ENCODE measurements around the gene NR3C2. TPM values are rescaled to one million over a fixed set of nuclear protein-coding genes. Genes with fewer than 3 reads are reported as not detected.

Gene NR3C2
- total RNA-seq, 1 experiment from 2014 or later, result 0.16 TPM

DNA sequence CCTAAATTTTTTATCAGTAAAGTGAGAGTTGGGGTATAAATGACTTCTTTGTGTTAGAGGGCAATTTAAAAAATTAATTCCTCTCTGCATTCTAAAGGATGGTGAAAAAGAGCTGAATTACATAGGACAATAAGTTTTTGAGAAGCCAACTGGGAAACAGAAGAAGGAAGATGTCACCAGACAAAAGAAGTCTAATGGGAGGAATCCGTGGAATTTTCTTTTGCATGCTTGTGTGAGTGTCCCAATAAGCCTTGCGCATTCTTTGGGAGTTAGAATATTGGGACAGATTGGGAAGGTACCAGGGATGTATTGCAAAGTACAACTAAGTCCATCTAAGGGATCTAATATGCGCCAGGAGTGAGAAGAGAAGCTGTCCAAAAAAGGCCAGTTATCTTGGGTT, 35.1 kb upstream of the NR3C2 start:
- BruUV-seq (replicated peaks), result no TSS peak
- no peaks in the 10 kb centered on the region for H3K4me1 Mint-ChIP-seq (ENCODE audit: low read depth, unreplicated experiment)

DNA sequence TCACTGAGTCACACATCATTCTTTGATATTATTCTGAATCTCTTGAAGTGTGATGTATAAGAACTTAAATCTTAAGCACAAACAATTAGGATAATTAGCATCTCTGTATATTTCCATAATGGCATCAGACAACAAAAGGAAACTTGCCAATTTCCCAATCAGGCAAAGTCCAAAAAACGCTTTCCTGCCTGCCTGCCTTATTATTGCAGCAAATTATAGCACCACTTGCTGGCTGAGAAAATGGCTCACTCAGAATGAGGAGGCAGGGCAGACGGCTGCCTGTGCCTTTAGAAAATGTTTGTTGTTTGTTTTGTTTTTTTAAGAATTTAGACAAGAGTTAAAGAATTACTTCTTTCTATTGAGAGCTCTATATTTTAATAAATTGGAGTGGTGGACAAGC, 27.7 kb upstream of the NR3C2 start:
- no peaks in the 10 kb centered on the region for H3K36me3 Mint-ChIP-seq (ENCODE audit: insufficient read depth, unreplicated experiment)
- no peaks in the 10 kb centered on the region for H3K27me3 ChIP-seq (replicated peaks; ENCODE audit: control insufficient read depth, insufficient read depth, low read length)
- POLR2A ChIA-PET, result no interaction called here
- H3K4me3 Mint-ChIP-seq (ENCODE audit: unreplicated experiment), result no peak overlapping the region
- H3K9me3 Mint-ChIP-seq (ENCODE audit: unreplicated experiment), result no peaks in the 10 kb centered on the region
- no peaks in the 10 kb centered on the region for H3K9me3 ChIP-seq
- peaks cover 5% of the 10 kb centered on the region for H3K27me3 Mint-ChIP-seq (ENCODE audit: insufficient read depth, unreplicated experiment)
- no peaks in the 10 kb centered on the region for H3K4me1 ChIP-seq
- intact Hi-C loops (cut with micrococcal nuclease; ENCODE audit: unreplicated experiment), result no loop called here
- no peak overlapping the region for H3K27ac Mint-ChIP-seq (ENCODE audit: unreplicated experiment)
- no peaks in the 10 kb centered on the region for H3K4me1 Mint-ChIP-seq (ENCODE audit: low read depth, unreplicated experiment)
- DNase-seq, result no peak
- CTCF ChIA-PET, result no interaction called here
- no peak overlapping the region for H3K4me3 ChIP-seq (ENCODE audit: low read depth, low read length)
- BruUV-seq (replicated peaks), result no TSS peak
- TF ChIP-seq, protein P1, sequence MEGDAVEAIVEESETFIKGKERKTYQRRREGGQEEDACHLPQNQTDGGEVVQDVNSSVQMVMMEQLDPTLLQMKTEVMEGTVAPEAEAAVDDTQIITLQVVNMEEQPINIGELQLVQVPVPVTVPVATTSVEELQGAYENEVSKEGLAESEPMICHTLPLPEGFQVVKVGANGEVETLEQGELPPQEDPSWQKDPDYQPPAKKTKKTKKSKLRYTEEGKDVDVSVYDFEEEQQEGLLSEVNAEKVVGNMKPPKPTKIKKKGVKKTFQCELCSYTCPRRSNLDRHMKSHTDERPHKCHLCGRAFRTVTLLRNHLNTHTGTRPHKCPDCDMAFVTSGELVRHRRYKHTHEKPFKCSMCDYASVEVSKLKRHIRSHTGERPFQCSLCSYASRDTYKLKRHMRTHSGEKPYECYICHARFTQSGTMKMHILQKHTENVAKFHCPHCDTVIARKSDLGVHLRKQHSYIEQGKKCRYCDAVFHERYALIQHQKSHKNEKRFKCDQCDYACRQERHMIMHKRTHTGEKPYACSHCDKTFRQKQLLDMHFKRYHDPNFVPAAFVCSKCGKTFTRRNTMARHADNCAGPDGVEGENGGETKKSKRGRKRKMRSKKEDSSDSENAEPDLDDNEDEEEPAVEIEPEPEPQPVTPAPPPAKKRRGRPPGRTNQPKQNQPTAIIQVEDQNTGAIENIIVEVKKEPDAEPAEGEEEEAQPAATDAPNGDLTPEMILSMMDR (IDR thresholded peaks at IDR 0.05; ENCODE audit: insufficient read depth in 1 of 2, low read depth in 1 of 2, low read length in 1 of 2, severe bottlenecking in 1 of 2, unreplicated experiment in 1 of 2), result no peak
- no peaks in the 10 kb centered on the region for H3K36me3 ChIP-seq (ENCODE audit: control insufficient read depth, insufficient read depth, low read length)

More for the DNA sequence above, 35.1 kb upstream of the NR3C2 start:
- intact Hi-C loops (cut with micrococcal nuclease; ENCODE audit: unreplicated experiment), result no loop called here
- ChIA-PET POLR2A (no interaction called here), CTCF (no interaction called here)
- DNase-seq, result no peak
- Histone ChIP-seq H3K4me1 (no peaks in the 10 kb centered on the region), H3K27me3 (replicated peaks; ENCODE audit: control insufficient read depth, insufficient read depth, low read length) (no peaks in the 10 kb centered on the region), H3K36me3 (ENCODE audit: control insufficient read depth, insufficient read depth, low read length) (no peaks in the 10 kb centered on the region), H3K4me3 (ENCODE audit: low read depth, low read length) (no peak overlapping the region), H3K9me3 (no peaks in the 10 kb centered on the region)
- no peaks in the 10 kb centered on the region for H3K36me3 Mint-ChIP-seq (ENCODE audit: insufficient read depth, unreplicated experiment)
- no peak overlapping the region for H3K4me3 Mint-ChIP-seq (ENCODE audit: unreplicated experiment)
- no peaks in the 10 kb centered on the region for H3K27me3 Mint-ChIP-seq (ENCODE audit: insufficient read depth, unreplicated experiment)
- H3K9me3 Mint-ChIP-seq (ENCODE audit: unreplicated experiment), result no peaks in the 10 kb centered on the region
- H3K27ac Mint-ChIP-seq (ENCODE audit: unreplicated experiment), result no peak overlapping the region
- TF ChIP-seq, protein P1 (IDR thresholded peaks at IDR 0.05; ENCODE audit: insufficient read depth in 1 of 2, low read depth in 1 of 2, low read length in 1 of 2, severe bottlenecking in 1 of 2, unreplicated experiment in 1 of 2), result no peak

DNA sequence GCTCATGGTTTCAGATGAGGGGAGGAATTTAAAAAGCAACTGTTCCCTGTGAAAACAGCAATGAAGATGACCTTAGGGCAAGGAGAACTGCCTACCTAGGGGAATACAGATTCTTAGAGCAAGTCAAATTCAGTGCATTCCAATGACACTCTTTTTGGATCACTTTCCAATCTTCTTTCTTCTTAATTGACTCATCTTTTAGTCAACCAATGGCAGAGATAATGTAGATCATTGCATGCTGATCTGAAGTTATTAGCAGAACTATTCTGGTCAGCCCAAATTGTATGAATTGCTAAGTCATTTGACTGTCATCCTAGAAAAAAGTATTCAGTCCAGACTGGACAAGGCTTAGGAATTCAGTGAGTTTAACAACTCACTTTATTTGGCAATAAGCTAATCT, 12.6 kb upstream of the NR3C2 start:
- intact Hi-C loops (cut with micrococcal nuclease; ENCODE audit: unreplicated experiment), result no loop called here
- DNase-seq, result no peak
- Histone ChIP-seq H3K36me3 (ENCODE audit: control insufficient read depth, insufficient read depth, low read length) (no peaks in the 10 kb centered on the region), H3K4me1 (no peaks in the 10 kb centered on the region), H3K4me3 (ENCODE audit: low read depth, low read length) (no peak overlapping the region), H3K27me3 (replicated peaks; ENCODE audit: control insufficient read depth, insufficient read depth, low read length) (no peaks in the 10 kb centered on the region; the same call in 1 of the 2 replicates), H3K9me3 (no peaks in the 10 kb centered on the region)
- peaks cover 7% of the 10 kb centered on the region for H3K27me3 Mint-ChIP-seq (ENCODE audit: insufficient read depth, unreplicated experiment)
- H3K4me1 Mint-ChIP-seq (ENCODE audit: low read depth, unreplicated experiment), result no peaks in the 10 kb centered on the region
- H3K36me3 Mint-ChIP-seq (ENCODE audit: insufficient read depth, unreplicated experiment), result no peaks in the 10 kb centered on the region
- ChIA-PET CTCF (no interaction called here), POLR2A (no interaction called here)
- TF ChIP-seq, protein P1 (IDR thresholded peaks at IDR 0.05; ENCODE audit: insufficient read depth in 1 of 2, low read depth in 1 of 2, low read length in 1 of 2, severe bottlenecking in 1 of 2, unreplicated experiment in 1 of 2), result no peak
- H3K9me3 Mint-ChIP-seq (ENCODE audit: unreplicated experiment), result no peaks in the 10 kb centered on the region
- no peak overlapping the region for H3K27ac Mint-ChIP-seq (ENCODE audit: unreplicated experiment)
- H3K4me3 Mint-ChIP-seq (ENCODE audit: unreplicated experiment), result no peak overlapping the region
- no TSS peak for BruUV-seq (replicated peaks)
